ENCODE results near the gene RASA2. TPM values are rescaled to one million over a fixed set of nuclear protein-coding genes. Genes with fewer than 3 reads are reported as not detected.

RASA2 gene
- total RNA-seq, 1 donor from 2014 or later = 15.1 TPM

DNA sequence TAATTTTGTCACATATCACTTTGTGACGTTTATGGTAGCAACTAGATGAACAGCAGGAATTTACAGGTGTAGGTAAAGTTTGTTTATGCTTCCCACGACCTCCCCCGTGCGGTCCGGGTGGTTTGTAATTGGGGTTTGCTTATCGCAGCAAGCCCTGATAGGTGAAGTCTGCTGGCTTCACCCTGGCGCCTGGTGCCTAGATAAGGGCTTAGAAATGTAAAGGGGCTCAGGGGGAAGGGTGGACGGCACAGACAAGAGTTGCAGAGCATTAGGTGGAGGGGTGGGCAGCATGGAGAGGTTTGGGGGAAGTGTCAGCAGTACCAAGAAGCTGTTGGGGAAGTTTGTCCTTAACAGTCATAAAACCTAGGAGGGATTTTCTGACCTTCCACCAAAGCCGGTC, 143.1 kb downstream of the RASA2 start:
- no peak overlapping the region for H3K4me3 ChIP-seq (ENCODE audit: low read depth, low read length)
- TF ChIP-seq, protein P1, sequence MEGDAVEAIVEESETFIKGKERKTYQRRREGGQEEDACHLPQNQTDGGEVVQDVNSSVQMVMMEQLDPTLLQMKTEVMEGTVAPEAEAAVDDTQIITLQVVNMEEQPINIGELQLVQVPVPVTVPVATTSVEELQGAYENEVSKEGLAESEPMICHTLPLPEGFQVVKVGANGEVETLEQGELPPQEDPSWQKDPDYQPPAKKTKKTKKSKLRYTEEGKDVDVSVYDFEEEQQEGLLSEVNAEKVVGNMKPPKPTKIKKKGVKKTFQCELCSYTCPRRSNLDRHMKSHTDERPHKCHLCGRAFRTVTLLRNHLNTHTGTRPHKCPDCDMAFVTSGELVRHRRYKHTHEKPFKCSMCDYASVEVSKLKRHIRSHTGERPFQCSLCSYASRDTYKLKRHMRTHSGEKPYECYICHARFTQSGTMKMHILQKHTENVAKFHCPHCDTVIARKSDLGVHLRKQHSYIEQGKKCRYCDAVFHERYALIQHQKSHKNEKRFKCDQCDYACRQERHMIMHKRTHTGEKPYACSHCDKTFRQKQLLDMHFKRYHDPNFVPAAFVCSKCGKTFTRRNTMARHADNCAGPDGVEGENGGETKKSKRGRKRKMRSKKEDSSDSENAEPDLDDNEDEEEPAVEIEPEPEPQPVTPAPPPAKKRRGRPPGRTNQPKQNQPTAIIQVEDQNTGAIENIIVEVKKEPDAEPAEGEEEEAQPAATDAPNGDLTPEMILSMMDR (conservative IDR thresholded peaks at IDR 0.05; ENCODE audit: low read depth, low read length) = no peak
- DNase-seq (ENCODE audit: low read depth) = no peak

DNA sequence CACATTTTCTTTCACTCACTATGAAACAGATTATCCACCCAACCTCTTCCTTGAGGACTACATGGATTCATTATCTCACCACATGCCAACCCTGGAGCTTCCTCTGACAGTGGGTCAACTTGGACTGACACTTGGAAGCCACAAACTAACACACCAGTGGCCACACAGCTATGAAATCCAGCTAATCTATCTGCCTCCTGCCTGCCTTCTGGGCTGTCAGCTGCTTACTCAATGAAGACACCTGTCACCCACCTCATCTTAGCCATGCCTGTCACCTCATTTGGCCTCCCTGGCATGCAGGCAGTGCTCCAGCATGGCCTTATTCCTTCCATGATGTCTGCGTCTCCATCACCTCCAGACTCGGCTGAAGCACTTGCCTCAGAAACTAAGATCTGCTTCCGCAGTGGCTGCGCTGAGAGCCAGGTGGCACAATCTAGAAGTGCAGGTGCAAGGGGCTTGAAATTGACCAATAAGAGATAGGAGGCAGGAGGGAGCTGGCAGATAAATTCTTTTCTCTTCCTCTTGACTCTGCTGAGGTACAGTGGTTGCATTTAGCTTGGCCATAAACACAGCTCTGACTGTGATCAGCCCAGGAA, 146.1 kb downstream of the RASA2 start:
- TF ChIP-seq, protein P1 (conservative IDR thresholded peaks at IDR 0.05; ENCODE audit: low read depth, low read length) = no peak
- no peak overlapping the region for H3K4me3 ChIP-seq (ENCODE audit: low read depth, low read length)
- DNase-seq (ENCODE audit: low read depth) = no peak

DNA sequence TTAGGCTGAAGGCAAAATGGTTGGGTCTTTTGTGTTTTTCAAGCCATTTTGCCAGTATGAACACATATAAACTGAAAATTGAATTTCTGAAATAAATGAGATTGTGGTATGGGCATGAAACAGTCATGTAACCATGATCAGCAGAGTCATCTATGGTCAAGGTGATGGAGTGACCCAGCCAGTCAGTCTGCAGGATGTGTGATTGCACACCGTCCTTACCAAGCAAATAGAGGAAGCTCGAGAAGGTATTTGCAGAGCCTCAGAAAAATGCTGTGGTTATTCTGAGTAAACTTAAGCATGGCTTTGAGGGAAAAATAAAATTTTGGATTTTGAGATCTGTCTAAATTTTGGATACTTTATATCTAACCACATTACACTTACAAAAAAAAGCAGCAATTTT, 155.4 kb downstream of the RASA2 start:
- TF ChIP-seq, protein P1 (conservative IDR thresholded peaks at IDR 0.05; ENCODE audit: low read depth, low read length) = no peak
- no peak for DNase-seq (ENCODE audit: low read depth)
- no peak overlapping the region for H3K4me3 ChIP-seq (ENCODE audit: low read depth, low read length)

DNA sequence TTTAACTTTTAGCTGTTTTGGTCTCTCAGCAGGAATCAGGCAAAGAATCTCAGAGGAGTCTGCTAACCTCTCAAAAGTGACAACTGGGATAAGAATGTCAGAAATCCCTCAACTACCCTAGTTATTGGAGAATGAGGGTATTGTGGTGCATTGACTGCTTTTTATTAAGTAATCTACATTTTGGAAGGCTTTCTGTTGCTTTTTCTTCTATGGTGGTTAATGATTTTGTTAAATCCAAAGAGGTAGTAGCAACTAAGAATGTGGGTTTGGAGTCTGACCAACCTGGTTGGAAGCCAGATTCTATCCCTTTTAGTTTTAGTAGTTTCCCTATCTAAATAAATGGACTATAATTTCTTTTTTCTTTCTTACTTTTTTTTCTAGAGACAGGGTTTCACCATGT, 156.6 kb downstream of the RASA2 start:
- TF ChIP-seq, protein P1 (conservative IDR thresholded peaks at IDR 0.05; ENCODE audit: low read depth, low read length) = no peak
- peak; percentile 12 for DNase-seq (ENCODE audit: low read depth)
- no peak overlapping the region for H3K4me3 ChIP-seq (ENCODE audit: low read depth, low read length)

DNA sequence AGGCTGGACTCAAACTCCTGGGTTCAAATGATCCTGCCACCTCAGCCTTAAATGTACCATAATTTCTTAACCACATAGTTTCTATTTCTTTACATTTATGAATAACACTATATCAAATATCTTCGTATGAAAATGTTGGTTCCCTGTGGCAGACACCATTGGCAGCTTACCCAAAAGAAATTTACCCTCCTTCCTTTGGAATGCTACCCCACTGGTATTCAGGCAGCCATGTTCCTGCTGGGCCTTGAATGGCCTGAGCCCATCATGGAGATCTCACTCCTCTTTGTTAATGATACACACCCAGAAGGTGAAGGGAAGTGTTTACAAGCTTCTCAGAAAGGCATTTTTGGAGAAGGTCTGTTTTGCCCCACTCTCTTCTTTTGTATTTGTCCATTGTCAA, 157.0 kb downstream of the RASA2 start:
- DNase-seq (ENCODE audit: low read depth) = no peak
- TF ChIP-seq, protein P1 (conservative IDR thresholded peaks at IDR 0.05; ENCODE audit: low read depth, low read length) = no peak
- H3K4me3 ChIP-seq (ENCODE audit: low read depth, low read length) = no peak overlapping the region

DNA sequence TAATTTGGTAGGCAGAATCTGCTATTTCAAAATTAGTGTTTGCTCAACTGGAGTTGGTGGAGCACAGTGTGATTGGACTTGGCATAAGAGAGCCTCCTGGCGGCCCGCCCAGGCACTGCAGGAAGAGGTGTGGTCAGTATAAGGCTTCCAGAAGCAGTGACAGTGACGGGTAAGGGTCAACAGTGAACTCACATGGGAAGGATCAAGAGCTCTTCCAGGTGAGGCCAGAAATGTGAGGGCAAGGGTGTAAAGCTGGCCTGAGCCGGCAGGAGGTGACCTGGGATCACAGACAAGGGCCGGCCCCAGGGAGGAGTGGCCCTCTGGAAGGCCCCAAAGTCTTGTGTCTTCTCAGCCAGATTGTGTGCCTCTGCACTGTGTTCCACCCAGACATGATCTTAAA, 158.1 kb downstream of the RASA2 start:
- no peak overlapping the region for H3K4me3 ChIP-seq (ENCODE audit: low read depth, low read length)
- DNase-seq (ENCODE audit: low read depth) = peak; percentile 12
- TF ChIP-seq, protein P1 (conservative IDR thresholded peaks at IDR 0.05; ENCODE audit: low read depth, low read length) = peak; percentile 86
